A549 (cell line): ENCODE results near the gene GAA. TPM values are rescaled to one million over a fixed set of nuclear protein-coding genes. Genes with fewer than 3 reads are reported as not detected.

Experiments used
- ATAC-seq, 2 experiments: fragments of 200-7000 bp in 1 of 2; fragments of >200 bp in 1 of 2; cut with Nextera tagmentation in 1 of 2; cut with Tn5 transposase in 1 of 2; 3 replicates each; pipeline versions ENCODE4 v1.8.0 to v1.9.1; 2018 to 2020; ENCODE audit warnings: mild to moderate bottlenecking in 1 of 2, moderate library complexity in 1 of 2
- CTCF ChIA-PET: fragments of 300-600 bp; sonication (Branson Sonifier 250); formaldehyde crosslinking; extraction: SDS; loops from one replicate; lab custom pipeline; 2021; ENCODE audit warnings: antibody characterized with exemption, inconsistent platforms; lab: Yijun Ruan, JAX
- POLR2A ChIA-PET: fragments of 350-600 bp; formaldehyde crosslinking; extraction: SDS; loops from one replicate; lab custom pipeline; 2021; ENCODE audit warnings: antibody characterized with exemption, inconsistent platforms; lab: Yijun Ruan, JAX
- DNase-seq, 2 experiments: peaks; one replicate each; pipeline versions ENCODE4 v3.0.0 to v3.0.0-alpha.2; 2011 to 2016; ENCODE audit warnings: low read depth in 1 of 2, low spot score in 1 of 2
- FAIRE-seq: peaks from 2 replicates; lab custom pipeline; 2011; peaks lifted over from hg19 to GRCh38; lab: Jason Lieb, UNC
- H3K27ac ChIP-seq, 2 experiments: fragments of >200 bp; sonication (Bioruptor Twin); formaldehyde crosslinking; 3 replicates each; pipeline ENCODE4 v1.5.1; 2016 to 2017
- H3K4me1 ChIP-seq: fragments of >200 bp; sonication (Bioruptor Twin); formaldehyde crosslinking; 3 replicates; pipeline ENCODE4 v1.6.1; 2016
- H3K4me2 ChIP-seq: fragments of >200 bp; sonication (Bioruptor Twin); formaldehyde crosslinking; 3 replicates; pipeline ENCODE4 v1.6.1; 2016
- H3K4me3 ChIP-seq: fragments of >200 bp; sonication (Bioruptor Twin); formaldehyde crosslinking; 3 replicates; pipeline ENCODE4 v1.5.1; 2016
- H3K9me3 ChIP-seq: fragments of >200 bp; sonication (Bioruptor Twin); formaldehyde crosslinking; 3 replicates; pipeline ENCODE4 v1.6.1; 2016
- CEBPB ChIP-seq, 2 experiments: fragments of >200 bp in 1 of 2; sonication (Bioruptor Twin) in 1 of 2; formaldehyde crosslinking in 1 of 2; IDR thresholded peaks; 2 replicates each; pipeline ENCODE4 v1.6.1; 2012 to 2016
- EP300 ChIP-seq, 2 experiments: fragments of >200 bp; sonication (Bioruptor Twin); formaldehyde crosslinking; IDR thresholded peaks; 2 replicates in 1 of 2; 3 replicates in 1 of 2; pipeline ENCODE4 v1.6.1; 2016 to 2017
- ESRRA ChIP-seq: fragments of 150-350 bp; IDR thresholded peaks from 2 replicates; pipeline ENCODE4 v1.6.1; 2014; ENCODE audit warnings: mild to moderate bottlenecking, low read length, borderline replicate concordance
- FOSB ChIP-seq: fragments of 250-450 bp; sonication (Bioruptor Pico); IDR thresholded peaks from 2 replicates; pipeline ENCODE4 v1.5.0; 2020; ENCODE audit warnings: mild to moderate bottlenecking, moderate library complexity
- FOSL2 ChIP-seq, 2 experiments: fragments of 450-650 bp in 1 of 2; fragments of >200 bp in 1 of 2; sonication (Bioruptor Twin) in 1 of 2; formaldehyde crosslinking; IDR thresholded peaks; 2 replicates each; pipeline versions ENCODE4 v1.5.0 to v1.6.1; 2016 to 2020; ENCODE audit warnings: mild to moderate bottlenecking in 1 of 2, moderate library complexity in 1 of 2
- GATA3 ChIP-seq: IDR thresholded peaks from 2 replicates; pipeline ENCODE4 v1.6.1; 2012; ENCODE audit warnings: borderline replicate concordance
- HOXA7 ChIP-seq: fragments of 250-450 bp; sonication (Bioruptor Pico); IDR thresholded peaks from 2 replicates; pipeline ENCODE4 v1.5.0; 2020; ENCODE audit warnings: mild to moderate bottlenecking, moderate library complexity
- HOXB13 ChIP-seq: fragments of 250-450 bp; sonication (Bioruptor Pico); IDR thresholded peaks from 2 replicates; pipeline ENCODE4 v1.5.0; 2020; ENCODE audit warnings: low read depth, mild to moderate bottlenecking, moderate library complexity
- JUN ChIP-seq, 2 experiments: fragments of >200 bp; sonication (Bioruptor Twin); formaldehyde crosslinking; IDR thresholded peaks; 2 replicates in 1 of 2; 3 replicates in 1 of 2; pipeline ENCODE4 v1.6.1; 2016 to 2017
- KDM1A ChIP-seq: fragments of 200-600 bp; sonication (generic); IDR thresholded peaks from 2 replicates; pipeline ENCODE4 v1.6.1; 2016; ENCODE audit warnings: low read depth, mild to moderate bottlenecking
- MAFK ChIP-seq: fragments of 450-650 bp; IDR thresholded peaks from 2 replicates; pipeline ENCODE4 v1.6.1; 2014; ENCODE audit not compliant: partially characterized antibody
- MAZ ChIP-seq: fragments of 150-350 bp; IDR thresholded peaks from 2 replicates; pipeline ENCODE4 v1.6.1; 2014; ENCODE audit warnings: antibody characterized with exemption, low read depth, low read length, borderline replicate concordance
- NFE2L2 ChIP-seq: fragments of 150-350 bp; conservative IDR thresholded peaks from 2 replicates; pipeline ENCODE4 v1.6.1; 2014; ENCODE audit warnings: low read length
- SMC3 ChIP-seq: fragments of >200 bp; sonication (Bioruptor Twin); formaldehyde crosslinking; IDR thresholded peaks from 3 replicates; pipeline ENCODE4 v1.6.1; 2018; ENCODE audit warnings: inconsistent platforms
- TP53 ChIP-seq: fragments of 250-450 bp; sonication (Bioruptor Pico); IDR thresholded peaks from 2 replicates; pipeline ENCODE4 v1.5.0; 2021; ENCODE audit warnings: mild to moderate bottlenecking, moderate library complexity
- ZNF302 ChIP-seq: fragments of 250-450 bp; sonication (Bioruptor Pico); IDR thresholded peaks from 2 replicates; pipeline ENCODE4 v1.9.0; 2021; ENCODE audit warnings: inconsistent platforms, mild to moderate bottlenecking, moderate library complexity
- WGBS: methylation state at CpG from one replicate; pipeline ENCODE4 v1.1.6; 2017; ENCODE audit errors: missing lambda C conversion rate; 5-methylcytosine and 5-hydroxymethylcytosine counted together
- polyA plus RNA-seq, 4 experiments: library from polyadenylated mRNA; depleted of rRNA in 3 of 4; stranded (reverse); fragments of >200 nt; fragmentation: RNase III in 1 of 4; extraction: RNeasy Plus Mini Kit Qiagen cat#74134 plus additional on column Dnase treatment in 1 of 4; gene quantifications; 2 replicates in 3 of 4; 3 replicates in 1 of 4; pipeline ENCODE4 v1.2.3, GENCODE V29; 2011 to 2017
- TF ChIP-seq, protein P1 (sequence below): fragments of >200 bp; sonication (Bioruptor Twin); formaldehyde crosslinking; IDR thresholded peaks from 3 replicates; pipeline ENCODE4 v1.6.1; 2016
- TF ChIP-seq, protein P2 (sequence below): IDR thresholded peaks from 2 replicates; pipeline ENCODE4 v1.6.1; 2012; ENCODE audit warnings: low read depth, borderline replicate concordance
- TF ChIP-seq, protein P3 (sequence below): fragments of >200 bp; sonication (Bioruptor Twin); formaldehyde crosslinking; IDR thresholded peaks from 2 replicates; pipeline ENCODE4 v1.6.1; 2016
- TF ChIP-seq, protein P4 (sequence below): IDR thresholded peaks from 2 replicates; pipeline ENCODE4 v1.6.1; 2012
- TF ChIP-seq, protein P5 (sequence below): IDR thresholded peaks from 2 replicates; pipeline ENCODE4 v1.6.1; 2012

GAA gene
- polyA plus RNA-seq, 2 of the 4 experiments (the other 2 are of a cell fraction), result 5.7 to 47.4 TPM

DNA sequence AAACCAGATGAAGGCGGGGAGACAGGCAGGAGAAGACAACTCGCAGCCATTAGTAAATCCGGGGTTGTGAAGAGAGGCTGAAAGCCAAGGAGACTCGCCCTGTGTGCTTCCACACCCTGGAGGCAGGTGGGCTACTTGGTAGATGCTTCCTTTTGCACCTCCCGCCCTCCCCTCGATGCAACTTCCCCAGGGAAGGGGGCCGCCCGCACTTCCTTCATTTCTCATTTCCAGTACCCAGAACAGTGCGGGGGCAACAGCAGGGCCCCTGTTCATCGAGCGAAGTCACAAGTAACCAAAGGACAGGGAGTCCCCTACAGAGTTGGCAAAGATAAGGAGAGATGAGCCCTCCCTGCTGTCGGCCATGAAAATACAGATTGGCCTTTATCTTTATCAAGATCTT, 40.0 kb upstream of the GAA start:
- H3K4me1 ChIP-seq, result peaks cover 17% of the 10 kb centered on the region
- no peak for FAIRE-seq
- no peak for DNase-seq
- H3K9me3 ChIP-seq, result no peaks in the 10 kb centered on the region
- 91% methylated on average over 12 of the region's 12 CpGs for WGBS
- no peak for ATAC-seq
- H3K4me2 ChIP-seq, result no peak overlapping the region
- H3K27ac ChIP-seq, result no peak overlapping the region; a peak in 1 of 6 replicates
- H3K4me3 ChIP-seq, result no peak overlapping the region
- CTCF ChIA-PET, result interaction anchor here (1.0 kb wide), 1 partner anchor 21 kb away, joined by 3 read pairs; no protein-coding TSS in a partner anchor
- TF ChIP-seq, protein P1, sequence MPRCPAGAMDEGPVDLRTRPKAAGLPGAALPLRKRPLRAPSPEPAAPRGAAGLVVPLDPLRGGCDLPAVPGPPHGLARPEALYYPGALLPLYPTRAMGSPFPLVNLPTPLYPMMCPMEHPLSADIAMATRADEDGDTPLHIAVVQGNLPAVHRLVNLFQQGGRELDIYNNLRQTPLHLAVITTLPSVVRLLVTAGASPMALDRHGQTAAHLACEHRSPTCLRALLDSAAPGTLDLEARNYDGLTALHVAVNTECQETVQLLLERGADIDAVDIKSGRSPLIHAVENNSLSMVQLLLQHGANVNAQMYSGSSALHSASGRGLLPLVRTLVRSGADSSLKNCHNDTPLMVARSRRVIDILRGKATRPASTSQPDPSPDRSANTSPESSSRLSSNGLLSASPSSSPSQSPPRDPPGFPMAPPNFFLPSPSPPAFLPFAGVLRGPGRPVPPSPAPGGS, result no peak
- TF ChIP-seq SMC3 (no peak), KDM1A (no peak), TP53 (CRISPR knock-in tag) (no peak), ESRRA (no peak), HOXB13 (CRISPR knock-in tag) (no peak), FOSB (no peak), NFE2L2 (no peak), EP300 (IDR thresholded peaks at IDR 0.05) (no peak)
- TF ChIP-seq, protein P2, sequence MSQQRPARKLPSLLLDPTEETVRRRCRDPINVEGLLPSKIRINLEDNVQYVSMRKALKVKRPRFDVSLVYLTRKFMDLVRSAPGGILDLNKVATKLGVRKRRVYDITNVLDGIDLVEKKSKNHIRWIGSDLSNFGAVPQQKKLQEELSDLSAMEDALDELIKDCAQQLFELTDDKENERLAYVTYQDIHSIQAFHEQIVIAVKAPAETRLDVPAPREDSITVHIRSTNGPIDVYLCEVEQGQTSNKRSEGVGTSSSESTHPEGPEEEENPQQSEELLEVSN, result no peak
- POLR2A ChIA-PET, result no interaction called here

DNA sequence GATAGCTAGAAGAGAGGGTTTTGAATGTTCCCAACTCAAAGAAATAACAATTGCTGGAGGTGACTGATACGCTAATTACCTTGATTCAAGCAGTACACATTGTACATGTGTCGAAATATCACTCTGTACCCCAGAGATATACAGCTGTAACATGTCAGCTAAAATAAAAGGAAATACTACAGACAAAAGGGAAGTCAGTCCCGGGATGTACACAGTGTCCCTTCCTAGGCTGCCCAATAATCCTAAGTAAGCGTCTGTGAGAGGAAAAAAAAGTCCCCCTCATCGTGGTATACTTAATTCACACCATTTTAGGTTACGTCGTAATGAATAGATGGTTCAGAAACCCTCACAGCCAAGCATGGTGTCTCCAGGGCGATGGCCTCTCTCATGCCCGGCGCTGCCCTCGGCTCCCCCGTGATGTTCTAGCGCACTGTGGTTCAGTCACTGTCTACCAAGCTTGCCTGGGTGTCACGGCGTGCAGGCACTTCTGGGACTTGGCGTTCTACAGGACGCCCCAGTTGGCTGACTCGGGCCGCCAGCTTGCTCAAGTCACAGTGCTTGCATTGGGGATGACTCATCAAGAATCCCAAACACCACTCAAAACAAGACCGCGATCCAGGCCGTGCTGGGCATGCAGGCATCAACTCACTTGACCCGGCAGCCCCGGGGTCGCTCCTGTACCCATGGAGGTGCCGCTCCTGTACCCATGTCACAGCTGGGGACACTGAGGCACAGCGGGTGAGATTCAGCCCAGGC, 37.4 kb upstream of the GAA start:
- no peak for FAIRE-seq
- POLR2A ChIA-PET, result no interaction called here
- peaks cover 17% of the 10 kb centered on the region for H3K4me1 ChIP-seq
- peak overlapping the region; percentile 60 for H3K4me2 ChIP-seq
- CTCF ChIA-PET, result interaction anchor here (0.8 to 2.5 kb wide), 4 partner anchors 19 to 59 kb away, joined by 3 to 16 read pairs (median 6); partner anchors contain the start of gene GAA
- peak in 1 of 2 experiments; percentile 60; a peak in 2 of 4 replicates for TF ChIP-seq CEBPB (IDR thresholded peaks at IDR 0.05)
- no peak for TF ChIP-seq HOXA7
- TF ChIP-seq HOXB13 (CRISPR knock-in tag), result peak; percentile 40; the same call in 1 of the 2 replicates
- 0 out of 5 replicates have a peak, but pooled peaks of 1 of the 2 experiments have one; percentile 26 for TF ChIP-seq JUN (IDR thresholded peaks at IDR 0.05)
- TF ChIP-seq, protein P3, sequence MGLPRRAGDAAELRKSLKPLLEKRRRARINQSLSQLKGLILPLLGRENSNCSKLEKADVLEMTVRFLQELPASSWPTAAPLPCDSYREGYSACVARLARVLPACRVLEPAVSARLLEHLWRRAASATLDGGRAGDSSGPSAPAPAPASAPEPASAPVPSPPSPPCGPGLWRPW, result no peak
- no peak for TF ChIP-seq ZNF302 (CRISPR knock-in tag)
- TF ChIP-seq, protein P4, sequence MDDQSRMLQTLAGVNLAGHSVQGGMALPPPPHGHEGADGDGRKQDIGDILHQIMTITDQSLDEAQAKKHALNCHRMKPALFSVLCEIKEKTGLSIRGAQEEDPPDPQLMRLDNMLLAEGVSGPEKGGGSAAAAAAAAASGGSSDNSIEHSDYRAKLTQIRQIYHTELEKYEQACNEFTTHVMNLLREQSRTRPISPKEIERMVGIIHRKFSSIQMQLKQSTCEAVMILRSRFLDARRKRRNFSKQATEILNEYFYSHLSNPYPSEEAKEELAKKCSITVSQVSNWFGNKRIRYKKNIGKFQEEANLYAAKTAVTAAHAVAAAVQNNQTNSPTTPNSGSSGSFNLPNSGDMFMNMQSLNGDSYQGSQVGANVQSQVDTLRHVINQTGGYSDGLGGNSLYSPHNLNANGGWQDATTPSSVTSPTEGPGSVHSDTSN, result no peak
- TF ChIP-seq, protein P5, sequence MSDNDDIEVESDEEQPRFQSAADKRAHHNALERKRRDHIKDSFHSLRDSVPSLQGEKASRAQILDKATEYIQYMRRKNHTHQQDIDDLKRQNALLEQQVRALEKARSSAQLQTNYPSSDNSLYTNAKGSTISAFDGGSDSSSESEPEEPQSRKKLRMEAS, result peak; percentile 48; the same call in 1 of the 2 replicates
- peak; percentile 96 for TF ChIP-seq MAFK
- peak; percentile 64; the same call in 1 of the 2 replicates for TF ChIP-seq FOSL2 (IDR thresholded peaks at IDR 0.05)
- TF ChIP-seq FOSL2 (CRISPR knock-in tag; IDR thresholded peaks at IDR 0.05), result peak; percentile 98
- TF ChIP-seq NFE2L2, result peak; percentile 75
- TF ChIP-seq GATA3, result no peak
- no peak for TF ChIP-seq MAZ
- peak overlapping the region; percentile 70 to 88 for H3K27ac ChIP-seq
- 46% methylated on average over 27 of the region's 27 CpGs for WGBS
- no peak overlapping the region for H3K4me3 ChIP-seq
- ATAC-seq, result peak; percentile 88 to 92
- peak; percentile 83 to 93 for DNase-seq
- H3K9me3 ChIP-seq, result no peaks in the 10 kb centered on the region
